GM21423 (cell line): ENCODE results near the gene SEC31A.
A peak's percentile ranks its signal among the peaks of the same experiment; 100 is the strongest.
"Not testable (repeated sequence)": the region's sequence is repeated elsewhere in the genome, so short reads cannot be mapped to it uniquely, and the experiment has no call there.

Experiments
- ATAC-seq: cut with Tn5 transposase; IDR thresholded peaks from one replicate; pipeline ENCODE4 v1.9.1; 2021; ENCODE audit warnings: mild to moderate bottlenecking, moderate library complexity; ENCODE audit not compliant: unreplicated experiment

The SEC31A gene

DNA sequence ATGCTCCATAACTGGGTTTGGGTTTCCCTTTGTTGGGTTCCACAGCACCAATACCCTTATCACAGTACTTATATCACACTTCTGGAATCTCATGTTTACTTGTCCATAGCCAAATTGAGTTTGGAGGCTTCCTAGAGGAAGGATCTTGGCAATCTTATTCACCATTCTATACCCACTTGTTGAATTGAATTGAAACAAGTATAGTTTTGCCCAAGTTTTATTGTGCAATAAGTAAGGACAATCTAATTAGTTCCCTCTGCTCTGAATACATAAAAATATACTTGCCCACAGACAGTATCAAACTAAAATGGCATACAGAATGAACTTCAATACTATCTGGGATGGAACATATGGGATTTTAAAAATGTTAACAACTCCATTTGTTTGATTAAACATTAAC is 40.3 kb downstream of the SEC31A start:
- ATAC-seq = no peak

DNA sequence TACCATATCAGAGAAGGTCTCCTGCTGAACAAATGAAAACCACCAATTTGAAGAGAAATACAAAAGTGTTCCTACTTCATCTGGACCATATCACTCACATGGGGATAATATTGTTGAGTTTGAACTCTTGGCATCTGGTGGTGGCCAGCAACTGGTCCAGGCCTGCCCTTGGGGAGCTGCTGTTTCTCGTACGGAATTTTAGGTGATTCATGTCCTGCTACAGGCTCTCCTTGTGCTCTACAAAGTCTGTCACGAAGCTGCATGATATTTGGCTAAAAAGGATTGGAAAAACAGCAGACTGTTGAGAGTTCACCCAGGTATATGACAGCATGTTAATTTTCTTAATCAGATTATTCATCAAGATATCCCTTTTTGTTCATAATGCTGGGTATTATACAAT is 42.2 kb downstream of the SEC31A start:
- no peak for ATAC-seq

DNA sequence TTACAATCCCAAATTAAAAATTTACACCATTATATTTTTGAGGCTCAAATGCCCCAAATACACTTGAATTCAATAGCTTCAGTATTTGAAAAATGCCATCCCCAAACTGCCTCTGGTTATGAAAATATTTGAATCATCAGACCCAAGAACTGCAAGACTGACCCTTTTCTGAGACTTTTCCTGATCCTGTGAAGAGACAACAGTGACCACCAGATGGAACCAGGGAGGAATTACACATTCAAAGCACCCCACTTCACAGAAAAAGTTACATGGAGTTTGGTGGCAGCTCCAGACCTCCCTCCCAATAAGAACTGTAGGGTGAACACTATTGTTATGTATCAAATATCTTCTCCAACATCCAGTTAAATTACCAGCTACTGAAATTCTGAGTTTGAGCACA is 48.4 kb downstream of the SEC31A start:
- ATAC-seq = no peak

DNA sequence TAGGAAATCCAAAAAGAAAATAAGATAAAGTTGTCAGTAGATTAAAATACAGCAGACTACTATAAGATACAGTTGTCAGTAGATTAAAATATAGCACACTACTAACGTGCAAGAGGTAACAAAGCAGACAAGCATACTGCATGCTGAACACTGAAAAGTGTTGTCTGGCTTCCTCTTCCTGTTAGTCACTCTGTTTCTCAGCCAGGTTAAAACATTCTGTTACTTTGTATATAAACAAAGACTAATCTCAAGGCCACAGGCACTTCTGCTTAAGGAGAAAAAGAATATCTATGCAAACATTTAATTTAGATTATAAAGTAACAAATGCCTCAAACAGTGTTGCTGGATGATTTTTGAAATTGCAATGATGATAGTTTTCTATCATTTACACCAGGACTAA is 51.3 kb downstream of the SEC31A start:
- no peak for ATAC-seq

DNA sequence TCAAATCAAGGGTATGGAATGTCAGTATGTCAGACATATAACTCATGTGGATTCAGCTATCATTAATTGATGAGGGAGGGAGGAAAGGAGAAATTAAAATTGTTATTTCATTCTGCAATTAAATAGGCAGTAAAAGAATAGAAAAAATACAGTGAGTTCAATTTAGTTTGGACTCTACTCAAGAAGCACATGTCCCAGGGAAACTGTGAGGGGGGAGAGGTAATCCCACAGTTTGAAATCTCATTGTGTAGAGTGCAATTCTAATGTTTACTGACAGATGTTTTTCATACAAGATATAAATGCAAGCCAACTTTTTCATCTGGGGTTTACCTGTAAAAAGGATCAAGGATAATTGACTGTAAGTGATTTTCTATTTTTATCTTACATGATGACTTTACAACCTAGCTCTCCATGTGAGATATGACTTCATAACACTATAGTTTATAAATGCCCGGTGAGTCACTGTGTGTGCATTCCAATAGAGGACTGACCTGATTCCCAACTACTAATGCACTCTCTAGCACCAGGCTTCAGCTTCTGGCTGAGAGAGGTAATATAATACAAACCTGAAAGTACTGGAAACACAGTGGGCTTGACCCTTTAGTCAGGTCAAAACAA is 57.1 kb downstream of the SEC31A start:
- no peak for ATAC-seq

DNA sequence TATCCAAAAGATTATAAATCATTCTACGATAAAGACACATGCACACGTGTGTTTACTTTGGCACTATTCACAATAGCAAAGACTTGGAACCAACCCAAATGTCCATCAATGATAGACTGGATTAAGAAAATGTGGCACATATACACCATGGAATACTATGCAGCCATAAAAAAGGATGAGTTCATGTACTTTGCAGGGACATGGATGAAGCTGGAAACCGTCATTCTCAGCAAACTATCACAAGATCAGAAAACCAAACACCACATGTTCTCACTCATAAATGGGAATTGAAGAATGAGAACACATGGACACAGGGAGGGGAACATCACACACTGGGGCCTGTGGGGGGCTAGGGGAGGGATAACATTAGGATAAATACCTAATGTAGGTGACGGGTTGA is 57.9 kb downstream of the SEC31A start:
- ATAC-seq = not testable (repeated sequence)

DNA sequence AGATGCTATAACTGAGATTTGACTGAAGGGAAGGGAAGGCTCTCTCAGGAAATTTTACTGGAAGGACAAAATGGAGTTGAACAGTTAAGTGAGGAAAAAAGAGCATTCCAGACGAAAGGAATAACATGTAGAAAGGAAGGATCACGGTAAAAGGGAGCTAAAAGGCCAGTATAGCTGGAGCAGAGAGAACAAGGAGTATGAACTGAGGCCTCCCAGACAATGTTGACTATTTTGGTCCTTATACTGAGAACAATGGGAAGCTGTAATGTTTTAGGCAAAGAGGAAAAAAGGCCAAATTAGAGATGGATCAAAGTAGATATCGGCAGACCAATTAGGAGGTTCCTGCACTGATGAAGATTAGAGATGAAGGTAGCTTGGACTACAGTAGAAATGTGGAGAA is 65.5 kb downstream of the SEC31A start:
- no peak for ATAC-seq

DNA sequence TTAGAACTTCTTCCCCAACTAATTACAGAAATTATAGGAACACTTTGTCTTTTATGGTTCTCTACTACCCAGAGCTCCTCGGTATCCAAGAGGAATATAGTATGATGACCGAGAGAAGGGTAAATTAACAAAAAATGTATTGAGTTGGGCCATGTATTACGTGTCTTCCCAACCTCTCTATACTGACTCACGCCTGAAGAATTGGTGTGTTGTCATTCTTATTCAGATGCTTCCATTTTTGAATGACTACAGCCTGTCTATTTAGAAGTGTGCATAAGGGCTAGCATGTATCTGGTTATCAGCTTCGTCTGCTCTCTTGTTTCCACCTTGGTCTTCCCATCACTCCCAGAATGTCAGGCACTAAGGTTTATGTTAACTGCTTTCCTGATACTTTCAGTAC is 67.9 kb downstream of the SEC31A start:
- ATAC-seq = no peak

DNA sequence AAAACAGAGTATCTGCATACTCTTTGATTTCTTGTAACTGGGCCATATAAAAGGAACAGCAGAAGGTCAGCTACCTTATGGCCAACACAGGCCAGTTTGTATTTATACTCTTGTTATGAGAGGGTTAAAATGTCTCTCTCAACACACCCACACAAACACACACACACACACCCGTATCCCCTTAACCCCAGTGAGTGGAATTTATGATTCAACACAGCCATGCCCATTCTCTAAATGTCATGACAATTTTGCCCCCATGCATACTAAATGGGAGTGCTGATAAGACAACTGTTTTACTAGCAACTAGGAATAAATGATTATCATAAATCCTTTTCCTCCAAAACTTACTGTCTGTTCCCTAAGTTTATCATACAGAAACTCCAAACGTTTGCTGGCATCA is 70.3 kb downstream of the SEC31A start:
- no peak for ATAC-seq

DNA sequence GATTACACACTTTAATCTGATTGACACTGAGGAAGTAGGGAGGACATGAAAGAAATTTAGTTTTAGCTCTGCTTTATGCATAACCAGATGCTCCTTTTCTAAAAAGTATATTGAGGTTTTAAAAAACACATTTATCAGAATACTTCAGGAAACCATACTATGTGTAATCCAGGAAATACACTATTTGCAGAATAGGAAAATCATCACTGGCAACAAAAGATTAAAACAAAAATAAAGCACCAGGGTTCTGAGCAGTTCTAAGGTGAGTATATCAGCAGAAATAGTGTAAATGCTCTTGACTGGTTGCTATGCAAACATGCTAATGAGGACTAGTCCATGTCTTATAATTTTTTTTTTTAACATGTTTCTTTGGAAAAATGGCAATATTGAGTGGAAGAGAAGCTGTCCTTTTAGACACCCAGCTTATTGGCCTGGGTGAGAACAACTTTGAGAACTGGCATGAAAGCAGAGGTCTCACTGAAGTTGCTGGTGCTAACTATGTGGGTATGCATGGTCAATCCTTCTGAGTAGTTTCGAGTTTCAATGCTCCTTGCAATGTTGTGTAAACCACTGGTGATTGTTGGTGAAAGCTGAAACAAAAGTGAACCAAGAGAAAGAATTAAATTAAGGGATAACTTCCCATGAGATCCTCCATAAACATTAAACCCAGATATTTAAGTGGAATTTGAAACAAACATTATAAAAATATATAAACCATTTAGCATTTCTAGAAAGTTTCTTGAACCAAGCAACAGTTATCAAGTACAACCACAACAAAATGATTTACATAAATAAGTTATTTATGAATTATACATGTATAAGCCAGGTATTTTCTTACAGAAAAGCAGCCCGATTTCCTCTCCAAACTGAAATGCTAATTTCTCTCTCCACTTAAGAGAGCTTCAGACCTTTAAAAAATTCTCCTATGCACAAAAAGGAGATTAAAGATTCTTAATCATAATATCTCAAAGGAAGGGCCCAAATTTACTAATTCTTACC is 72.0 kb downstream of the SEC31A start:
- peak; percentile 74 for ATAC-seq

DNA sequence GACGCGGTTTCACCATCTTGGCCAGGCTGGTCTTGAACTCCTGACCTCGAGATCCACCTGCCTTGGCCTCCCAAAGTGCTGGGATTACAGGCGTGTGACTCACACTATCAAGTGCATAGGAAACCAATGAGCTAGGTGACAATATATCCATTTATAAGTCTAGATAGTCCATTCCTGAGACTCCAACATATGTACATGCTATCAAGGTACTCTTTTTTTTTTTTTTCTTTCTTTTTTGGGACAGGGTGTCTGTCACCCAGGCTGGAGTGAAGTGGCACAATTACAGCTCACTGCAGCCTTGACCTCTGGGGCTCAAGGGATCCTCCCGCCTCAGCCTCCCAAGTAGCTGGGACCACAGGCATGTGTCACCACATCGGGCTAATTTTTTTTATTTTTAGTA is 74.1 kb downstream of the SEC31A start:
- not testable (repeated sequence) for ATAC-seq

DNA sequence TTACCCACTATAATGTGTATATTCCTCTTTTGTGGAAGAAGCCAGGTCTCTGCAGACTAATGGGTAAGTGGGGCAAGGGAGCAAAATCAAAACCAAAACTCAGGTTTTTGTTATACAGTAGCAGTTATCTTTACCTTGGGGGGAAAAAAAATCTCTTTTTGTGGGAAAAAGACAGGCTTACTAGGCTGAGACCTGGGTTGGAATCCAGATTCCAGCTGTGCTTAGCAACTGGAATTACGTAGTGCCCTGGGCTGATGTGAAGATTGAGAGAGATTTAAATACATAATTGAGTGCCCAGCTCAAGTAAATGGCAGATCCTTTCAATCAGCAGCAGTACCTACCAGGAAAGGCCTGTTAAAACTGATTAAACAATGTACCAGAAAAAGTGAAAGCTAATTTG is 76.9 kb downstream of the SEC31A start:
- ATAC-seq = no peak

DNA sequence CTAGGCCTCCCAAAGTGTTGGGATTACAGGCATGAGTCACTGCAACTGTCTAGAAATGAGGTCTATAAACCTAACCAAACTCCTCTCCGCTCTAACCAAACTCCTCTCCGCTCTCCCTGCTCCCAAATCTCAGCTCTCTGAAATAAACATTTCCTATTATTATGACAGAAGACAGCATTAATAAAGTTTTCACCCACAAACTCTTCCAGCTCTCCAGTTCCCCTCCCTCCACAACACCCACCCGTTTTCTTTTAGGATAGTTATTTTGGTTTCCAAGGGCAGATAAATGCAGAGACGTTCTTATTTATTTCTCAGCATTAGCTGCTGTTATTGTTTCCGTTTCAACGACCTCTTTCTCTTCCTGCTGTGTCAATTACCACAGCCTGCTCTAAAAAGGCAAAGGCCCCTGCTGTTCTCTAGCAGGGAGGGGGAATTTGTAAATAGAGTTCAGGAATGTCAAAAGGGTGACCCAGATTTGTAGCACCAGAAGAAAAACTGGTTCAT is 79.1 kb downstream of the SEC31A start:
- no peak for ATAC-seq

DNA sequence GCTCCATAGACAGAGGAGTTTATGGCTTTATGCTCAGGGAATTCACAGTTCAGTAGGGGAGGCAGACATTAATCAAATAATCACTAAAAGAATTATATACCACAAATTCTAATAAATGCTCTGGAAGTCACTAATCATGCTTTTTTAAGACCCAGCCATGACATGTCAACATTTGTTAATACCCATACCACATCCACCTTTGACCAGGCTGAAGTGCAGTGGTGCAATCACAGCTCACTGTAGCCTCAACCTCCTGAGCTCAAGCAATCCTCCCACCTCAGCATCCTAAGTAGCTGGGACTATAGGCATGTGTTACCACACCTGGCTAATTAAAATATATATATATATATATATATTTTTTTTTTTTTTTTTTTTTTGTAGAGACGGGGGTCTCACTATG is 79.6 kb downstream of the SEC31A start:
- ATAC-seq = no peak

DNA sequence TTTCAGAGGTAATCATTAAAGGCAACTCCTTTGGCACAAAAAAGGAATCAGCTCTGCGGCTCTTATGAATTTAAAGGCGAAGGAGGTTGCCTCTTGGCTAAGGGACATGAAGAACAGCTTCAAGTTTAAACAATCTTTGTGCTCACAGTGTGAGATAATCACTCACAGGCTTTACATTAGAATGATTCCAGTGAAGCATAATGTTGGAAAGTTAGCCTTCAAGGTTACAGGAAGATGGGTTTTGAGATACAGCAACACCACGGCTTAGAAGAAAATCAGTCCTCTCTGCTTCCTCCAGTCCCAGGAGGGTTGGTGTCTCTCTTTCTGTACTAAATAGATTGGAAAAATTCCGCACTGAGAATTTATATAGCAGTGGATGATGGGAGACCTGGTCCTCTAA is 80.8 kb downstream of the SEC31A start:
- no peak for ATAC-seq

DNA sequence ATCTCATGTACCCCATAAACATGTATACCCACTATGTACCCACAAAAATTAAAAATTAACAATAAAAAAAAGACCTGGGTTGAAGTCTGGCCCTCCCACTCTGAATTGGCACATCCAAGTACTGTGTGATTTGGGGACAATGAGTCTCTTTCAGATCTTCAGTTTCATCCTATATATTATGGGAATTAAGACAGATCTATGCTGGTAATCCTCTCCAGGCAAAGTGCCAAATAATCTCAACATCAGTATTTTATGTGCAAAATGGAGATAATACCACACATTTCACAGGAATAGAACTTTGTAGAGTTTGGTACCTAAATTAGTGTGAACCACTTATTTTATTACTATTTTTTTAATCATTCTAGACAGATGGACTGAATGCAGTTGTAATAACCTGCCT is 81.3 kb downstream of the SEC31A start:
- ATAC-seq = no peak

DNA sequence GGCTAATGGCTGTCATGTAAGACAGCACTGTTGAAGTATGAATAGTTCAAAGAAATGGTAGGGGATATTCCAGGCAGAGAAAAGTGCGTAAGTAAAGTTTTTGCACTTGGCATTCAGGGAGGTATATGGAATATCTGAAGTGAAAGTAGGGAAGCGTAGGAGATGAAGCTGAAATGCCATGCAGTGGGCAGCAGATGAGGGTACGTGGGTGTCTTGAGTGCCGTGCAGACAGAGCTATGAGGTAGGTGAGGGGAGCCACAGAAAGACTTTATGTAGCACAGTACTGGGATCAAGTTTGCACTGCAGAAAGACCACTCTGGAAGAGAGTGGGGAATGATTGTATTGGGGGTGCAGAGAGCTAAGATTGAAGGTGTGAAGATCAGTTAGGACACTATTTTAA is 87.2 kb downstream of the SEC31A start:
- ATAC-seq = no peak

DNA sequence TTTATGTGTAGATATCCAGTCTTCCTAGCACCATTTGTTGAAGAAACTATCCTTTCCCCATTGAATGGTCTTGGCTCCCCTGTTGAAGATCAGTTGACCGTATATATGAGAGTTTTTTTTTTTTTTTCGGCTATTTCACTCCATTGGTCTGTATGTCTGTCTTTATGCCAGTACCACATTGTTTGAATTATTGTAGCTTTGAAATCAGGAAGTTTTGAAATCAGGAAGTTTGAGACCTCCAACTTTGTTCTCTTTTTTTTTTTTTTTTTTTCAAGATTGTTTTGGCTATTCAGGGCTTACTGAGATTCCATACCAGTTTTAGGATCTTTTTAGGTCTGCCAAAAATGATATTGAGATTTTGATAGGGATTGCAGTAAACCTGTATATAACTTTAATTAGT is 88.0 kb downstream of the SEC31A start:
- ATAC-seq = no peak

DNA sequence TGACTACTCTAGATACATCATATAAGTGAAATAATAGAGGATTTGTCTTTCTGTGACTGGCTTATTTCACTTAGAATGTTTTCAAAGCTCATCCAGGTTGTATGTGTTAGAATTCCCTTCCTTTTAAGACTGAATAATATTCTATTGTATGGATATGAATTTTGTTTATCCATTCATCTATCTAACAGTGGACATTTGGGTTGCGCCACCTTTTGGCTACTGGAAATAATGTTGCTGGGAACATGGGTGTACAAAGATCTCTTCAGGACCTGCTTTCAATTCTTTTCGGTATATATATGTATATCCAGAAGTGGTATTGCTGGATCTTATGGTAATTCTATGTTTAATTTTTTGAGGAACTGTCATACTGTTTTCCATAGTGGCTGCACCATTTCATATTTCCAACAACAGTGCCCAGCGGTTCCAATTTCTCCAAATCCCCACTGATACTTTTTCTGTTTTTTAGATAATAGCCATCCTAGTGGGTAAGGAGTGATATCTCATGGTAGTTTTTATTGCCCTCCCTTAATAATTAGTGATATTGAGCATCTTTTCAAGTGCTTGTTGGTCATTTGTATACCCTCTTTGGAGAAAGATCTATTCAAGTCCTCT is 88.9 kb downstream of the SEC31A start:
- ATAC-seq = no peak

DNA sequence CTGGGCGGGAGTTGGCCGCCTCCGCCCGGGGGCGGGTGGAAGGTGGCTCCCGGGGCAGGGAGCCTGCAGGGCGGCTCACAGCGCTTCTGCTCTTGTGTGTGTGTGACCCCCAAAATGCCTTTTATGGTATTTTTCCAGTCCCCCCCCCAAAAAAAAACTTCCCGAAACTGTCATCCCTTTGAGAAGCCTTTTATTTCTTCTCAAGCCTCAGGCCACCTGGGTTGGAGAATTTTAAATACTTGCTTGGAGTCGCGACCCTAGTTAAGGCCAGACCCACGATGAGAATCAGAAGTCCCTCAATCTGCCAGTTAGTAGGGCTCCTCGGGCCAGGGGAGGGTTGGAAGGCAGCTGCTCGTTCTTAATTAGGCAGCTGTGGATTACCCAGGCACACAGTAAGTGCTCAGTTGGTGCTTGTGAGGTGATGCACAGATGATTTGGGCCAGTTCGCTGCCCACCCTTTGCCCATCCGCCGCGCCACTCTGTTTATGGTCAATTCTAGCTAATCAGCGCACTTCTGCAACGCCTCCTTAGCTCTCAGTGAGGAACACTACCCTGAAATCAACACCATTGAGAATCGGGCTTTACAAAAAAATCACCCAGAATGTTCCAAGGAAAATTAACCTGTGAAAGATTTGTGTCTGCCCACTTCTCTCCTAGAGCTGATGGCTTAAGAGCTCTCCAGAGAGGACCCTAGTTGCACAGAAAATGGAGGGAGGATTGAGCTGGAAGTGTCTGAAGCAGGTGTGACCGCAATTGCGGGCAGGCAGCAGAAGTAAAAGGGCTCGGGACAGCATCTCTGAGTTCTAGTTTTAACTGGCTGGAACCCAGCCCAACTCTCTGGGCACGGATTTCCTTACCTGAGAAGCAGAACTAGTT is 91.7 kb downstream of the SEC31A start:
- ATAC-seq = peak; percentile 34
